ENCODE results near the gene PTCD2. TPM values are rescaled to one million over a fixed set of nuclear protein-coding genes. Genes with fewer than 3 reads are reported as not detected.

PTCD2 gene
- total RNA-seq, 2 donors from 2014 or later, result 9.1 to 14.8 TPM

GRCh38 chr5:72372331-72372730, 52.2 kb downstream of the PTCD2 start:
- no peak for ATAC-seq (replicated peaks)
- Mint-ChIP-seq H3K4me1 (no peaks in the 10 kb centered on the region), H3K9me3 (peaks cover 3% of the 10 kb centered on the region), H3K27me3 (peaks cover 3% of the 10 kb centered on the region), H3K4me3 (no peak overlapping the region), H3K27ac (no peak overlapping the region), H3K36me3 (ENCODE audit: low read depth) (no peaks in the 10 kb centered on the region)

DNA sequence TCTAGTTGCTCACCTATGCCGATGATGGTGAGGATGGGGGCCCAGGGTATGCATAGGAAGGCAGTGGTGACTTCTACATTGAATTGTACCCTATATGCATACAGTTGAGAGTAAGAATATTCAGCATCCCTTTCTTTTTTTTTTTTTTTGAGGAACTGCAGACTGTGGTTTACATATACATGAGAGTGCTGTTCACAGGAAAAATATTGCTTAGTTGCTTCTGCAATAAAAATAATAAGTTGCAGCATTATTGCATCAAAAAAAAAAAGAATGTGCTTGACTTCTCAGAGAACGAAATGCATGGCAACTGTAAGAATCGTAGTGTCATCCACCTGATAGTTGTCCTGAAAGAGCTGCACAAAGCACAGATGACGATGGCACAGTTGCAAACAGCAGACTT, 52.8 kb downstream of the PTCD2 start:
- H3K4me1 Mint-ChIP-seq, result no peaks in the 10 kb centered on the region
- H3K27me3 Mint-ChIP-seq, result peaks cover 4% of the 10 kb centered on the region
- H3K4me3 Mint-ChIP-seq, result no peak overlapping the region
- ATAC-seq (replicated peaks), result no peak
- no peak overlapping the region for H3K27ac Mint-ChIP-seq
- peaks cover 3% of the 10 kb centered on the region for H3K9me3 Mint-ChIP-seq
- no peaks in the 10 kb centered on the region for H3K36me3 Mint-ChIP-seq (ENCODE audit: low read depth)

DNA sequence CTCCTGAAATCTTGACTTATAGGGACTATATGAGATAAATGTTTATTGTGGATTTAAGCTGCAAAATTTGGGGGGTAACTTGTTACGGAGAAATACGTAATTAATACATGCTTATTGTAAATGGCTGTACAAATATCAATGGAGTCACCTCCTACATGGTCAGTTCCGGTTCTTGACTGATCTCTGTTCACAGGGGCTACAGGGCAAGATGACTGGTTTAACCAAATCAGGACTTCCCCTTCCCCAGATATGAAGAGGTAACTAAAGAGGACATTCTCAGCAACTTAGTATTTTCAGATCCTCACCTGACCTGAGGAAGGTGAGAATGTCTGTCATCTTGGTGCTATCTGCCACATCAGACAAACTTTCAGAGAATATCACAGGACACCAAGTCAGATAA, 54.7 kb downstream of the PTCD2 start:
- no peak overlapping the region for H3K27ac Mint-ChIP-seq
- no peak for ATAC-seq (replicated peaks)
- peaks cover 10% of the 10 kb centered on the region for H3K27me3 Mint-ChIP-seq
- no peaks in the 10 kb centered on the region for H3K36me3 Mint-ChIP-seq (ENCODE audit: low read depth)
- no peaks in the 10 kb centered on the region for H3K4me1 Mint-ChIP-seq
- no peak overlapping the region for H3K4me3 Mint-ChIP-seq
- H3K9me3 Mint-ChIP-seq, result peaks cover 6% of the 10 kb centered on the region

DNA sequence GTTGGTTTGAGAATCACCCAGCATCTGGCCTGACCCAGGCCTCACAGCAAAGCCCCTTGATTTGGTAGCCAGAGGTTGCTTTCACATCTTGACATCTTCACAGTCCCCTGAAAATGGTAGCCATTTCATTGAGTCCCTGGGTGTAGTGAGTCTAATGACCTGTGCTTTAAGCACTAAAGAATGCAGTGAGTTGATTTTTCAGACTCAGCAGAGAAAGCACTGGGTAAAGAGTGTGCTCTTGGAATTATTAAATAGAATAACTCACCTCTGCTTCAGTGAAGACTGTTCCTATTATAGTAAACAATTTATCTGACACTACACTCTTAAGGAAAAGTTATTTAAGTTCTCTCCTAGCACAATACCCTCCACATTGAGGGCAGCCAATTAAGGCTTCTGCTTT, 56.2 kb downstream of the PTCD2 start:
- ATAC-seq (replicated peaks), result no peak

DNA sequence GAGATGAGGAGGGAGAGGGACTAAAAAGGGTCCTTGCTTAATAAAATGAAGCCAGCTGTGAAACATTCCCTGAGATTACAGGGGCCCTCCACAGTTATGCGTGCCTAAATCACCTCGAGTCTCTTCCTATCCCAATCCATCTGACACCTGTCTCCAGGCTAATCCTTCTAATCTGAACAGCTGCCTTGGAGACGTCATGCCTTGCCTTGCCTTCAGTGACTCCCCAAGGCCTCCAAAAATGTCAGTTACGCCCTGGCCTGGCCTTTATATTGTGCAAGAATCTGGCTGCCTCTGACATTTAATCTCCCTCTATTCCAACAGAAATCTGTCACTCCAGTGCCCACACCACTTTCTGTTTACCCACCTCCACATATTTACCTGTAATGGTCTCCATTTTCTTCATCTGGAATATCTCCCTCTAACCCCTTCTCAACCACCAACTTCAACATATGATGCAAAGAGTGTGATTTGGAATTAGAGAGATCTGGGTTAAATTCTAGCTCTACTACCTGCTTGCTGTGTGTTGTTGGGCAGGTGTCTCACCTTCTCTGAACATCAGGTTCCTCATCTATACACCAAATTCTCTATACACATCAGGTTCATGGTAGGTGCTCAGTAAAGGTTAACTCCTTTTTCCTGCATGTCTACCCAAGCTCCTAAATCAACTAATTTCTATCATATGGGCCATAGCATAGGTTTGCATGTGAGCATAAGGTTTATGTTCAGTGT, 57.9 kb downstream of the PTCD2 start:
- peaks cover 6% of the 10 kb centered on the region for H3K9me3 Mint-ChIP-seq
- ATAC-seq (replicated peaks), result no peak
- no peaks in the 10 kb centered on the region for H3K4me1 Mint-ChIP-seq
- no peak overlapping the region for H3K4me3 Mint-ChIP-seq
- H3K27ac Mint-ChIP-seq, result no peak overlapping the region
- no peaks in the 10 kb centered on the region for H3K36me3 Mint-ChIP-seq (ENCODE audit: low read depth)
- peaks cover 10% of the 10 kb centered on the region for H3K27me3 Mint-ChIP-seq

More for the DNA sequence above, 56.2 kb downstream of the PTCD2 start:
- Mint-ChIP-seq H3K36me3 (ENCODE audit: low read depth) (no peaks in the 10 kb centered on the region), H3K4me1 (no peaks in the 10 kb centered on the region), H3K4me3 (no peak overlapping the region), H3K9me3 (peaks cover 6% of the 10 kb centered on the region), H3K27me3 (peaks cover 10% of the 10 kb centered on the region), H3K27ac (no peak overlapping the region)

GRCh38 chr5:72378639-72379289, 58.6 kb downstream of the PTCD2 start:
- Mint-ChIP-seq H3K4me3 (no peak overlapping the region), H3K9me3 (peaks cover 6% of the 10 kb centered on the region), H3K36me3 (ENCODE audit: low read depth) (no peaks in the 10 kb centered on the region), H3K4me1 (no peaks in the 10 kb centered on the region), H3K27ac (no peak overlapping the region), H3K27me3 (peaks cover 10% of the 10 kb centered on the region)
- no peak for ATAC-seq (replicated peaks)

DNA sequence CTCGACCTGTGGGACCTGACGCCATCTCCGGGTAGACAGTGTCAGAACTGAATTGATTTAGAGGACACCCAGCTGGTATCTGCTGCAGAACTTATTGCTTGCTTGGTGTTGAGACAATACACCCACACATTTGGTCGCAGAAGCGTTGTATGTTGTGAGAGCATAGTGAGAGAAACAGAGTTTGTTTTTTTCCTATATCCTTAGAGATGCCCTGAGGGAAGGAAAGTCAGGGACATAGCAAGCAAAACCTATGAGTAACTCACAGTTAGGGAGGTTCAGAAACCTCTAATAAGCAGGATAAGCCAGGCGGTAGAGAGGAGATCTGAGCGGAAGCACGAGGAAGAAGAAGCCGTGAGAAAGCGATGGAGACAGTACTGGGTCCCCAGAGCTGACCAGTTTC, 59.8 kb downstream of the PTCD2 start:
- Mint-ChIP-seq H3K27me3 (peaks cover 6% of the 10 kb centered on the region), H3K4me1 (no peaks in the 10 kb centered on the region)

GRCh38 chr5:72380492-72381274, 60.5 kb downstream of the PTCD2 start:
- H3K36me3 Mint-ChIP-seq (ENCODE audit: low read depth), result no peaks in the 10 kb centered on the region
- ATAC-seq (replicated peaks), result no peak
- H3K27me3 Mint-ChIP-seq, result peaks cover 6% of the 10 kb centered on the region
- peaks cover 3% of the 10 kb centered on the region for H3K9me3 Mint-ChIP-seq
- no peak overlapping the region for H3K27ac Mint-ChIP-seq
- no peaks in the 10 kb centered on the region for H3K4me1 Mint-ChIP-seq
- H3K4me3 Mint-ChIP-seq, result no peak overlapping the region

More for the DNA sequence above, 59.8 kb downstream of the PTCD2 start:
- ATAC-seq (replicated peaks), result no peak
- peaks cover 3% of the 10 kb centered on the region for H3K9me3 Mint-ChIP-seq
- H3K36me3 Mint-ChIP-seq (ENCODE audit: low read depth), result no peaks in the 10 kb centered on the region
- no peak overlapping the region for H3K4me3 Mint-ChIP-seq
- H3K27ac Mint-ChIP-seq, result no peak overlapping the region

GRCh38 chr5:72383280-72383679, 63.1 kb downstream of the PTCD2 start:
- H3K4me3 Mint-ChIP-seq, result no peak overlapping the region
- peaks cover under 1% of the 10 kb centered on the region for H3K9me3 Mint-ChIP-seq
- ATAC-seq (replicated peaks), result no peak
- no peak overlapping the region for H3K27ac Mint-ChIP-seq
- H3K36me3 Mint-ChIP-seq (ENCODE audit: low read depth), result no peaks in the 10 kb centered on the region
- peaks cover 11% of the 10 kb centered on the region for H3K27me3 Mint-ChIP-seq
- no peaks in the 10 kb centered on the region for H3K4me1 Mint-ChIP-seq

DNA sequence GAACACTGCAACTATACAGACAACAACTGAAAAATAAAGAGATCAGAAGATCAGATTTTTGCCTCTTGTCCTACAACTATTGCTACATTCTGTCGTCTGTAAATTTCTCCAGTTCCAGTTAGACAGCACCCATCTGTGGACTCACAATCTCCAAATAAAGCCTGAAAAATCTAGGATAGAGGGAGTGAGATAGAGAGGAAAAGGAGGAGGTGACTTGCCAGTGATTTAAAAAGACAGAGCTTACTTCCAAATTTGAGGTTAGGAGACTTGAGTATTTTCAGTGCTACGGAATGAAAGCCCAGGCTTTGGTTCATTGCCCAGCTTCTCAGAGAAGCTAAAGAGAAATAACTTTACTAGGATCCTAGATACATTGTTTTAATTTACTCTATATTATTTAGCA, 63.6 kb downstream of the PTCD2 start:
- Mint-ChIP-seq H3K36me3 (ENCODE audit: low read depth) (no peaks in the 10 kb centered on the region), H3K27ac (no peak overlapping the region), H3K4me1 (no peaks in the 10 kb centered on the region), H3K9me3 (no peaks in the 10 kb centered on the region), H3K4me3 (no peak overlapping the region), H3K27me3 (peaks cover 14% of the 10 kb centered on the region)
- no peak for ATAC-seq (replicated peaks)

DNA sequence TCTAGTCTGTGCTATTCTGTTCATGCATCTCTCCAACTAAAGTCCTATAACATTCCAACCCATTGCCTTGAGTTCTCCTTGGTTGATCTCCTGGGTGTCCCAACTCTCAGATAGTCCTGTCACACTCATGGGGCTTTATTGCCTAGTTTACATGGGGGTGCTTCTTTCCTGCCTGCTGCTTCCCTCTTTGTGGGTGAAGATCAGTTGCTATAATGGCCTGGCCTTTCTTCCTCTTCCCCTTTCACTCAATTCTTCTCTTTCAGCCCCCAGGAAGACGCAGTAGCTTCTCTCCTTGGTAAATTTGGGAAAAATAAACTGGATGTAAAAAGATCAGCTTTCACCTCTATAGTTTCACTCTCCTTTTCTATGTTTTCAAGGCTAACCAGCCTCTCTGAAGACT, 66.5 kb downstream of the PTCD2 start:
- Mint-ChIP-seq H3K4me1 (no peaks in the 10 kb centered on the region), H3K27me3 (peaks cover 22% of the 10 kb centered on the region), H3K36me3 (ENCODE audit: low read depth) (no peaks in the 10 kb centered on the region), H3K4me3 (no peak overlapping the region), H3K27ac (no peak overlapping the region), H3K9me3 (no peaks in the 10 kb centered on the region)
- no peak for ATAC-seq (replicated peaks)

DNA sequence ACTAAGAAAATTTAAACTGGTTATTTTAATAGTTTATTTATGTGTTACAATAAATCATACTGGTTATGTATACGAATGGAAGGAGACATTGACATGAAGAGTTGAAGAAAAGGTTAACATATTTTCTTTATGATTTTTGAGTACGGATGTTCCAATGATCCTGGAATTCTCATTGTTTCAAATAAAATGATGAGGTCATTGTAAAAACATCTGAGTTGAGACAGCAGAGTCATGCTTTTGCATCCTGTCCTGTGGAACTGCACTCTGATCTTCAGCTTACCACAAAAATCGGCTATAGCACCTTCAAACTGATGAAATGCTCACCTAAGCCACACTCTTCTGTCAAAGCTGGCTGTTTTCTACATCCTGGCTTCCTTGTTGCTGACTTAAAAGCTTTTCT, 67.8 kb downstream of the PTCD2 start:
- Mint-ChIP-seq H3K9me3 (no peaks in the 10 kb centered on the region), H3K4me1 (no peaks in the 10 kb centered on the region), H3K27me3 (peaks cover 23% of the 10 kb centered on the region), H3K36me3 (ENCODE audit: low read depth) (no peaks in the 10 kb centered on the region), H3K27ac (no peak overlapping the region), H3K4me3 (no peak overlapping the region)
- no peak for ATAC-seq (replicated peaks)

DNA sequence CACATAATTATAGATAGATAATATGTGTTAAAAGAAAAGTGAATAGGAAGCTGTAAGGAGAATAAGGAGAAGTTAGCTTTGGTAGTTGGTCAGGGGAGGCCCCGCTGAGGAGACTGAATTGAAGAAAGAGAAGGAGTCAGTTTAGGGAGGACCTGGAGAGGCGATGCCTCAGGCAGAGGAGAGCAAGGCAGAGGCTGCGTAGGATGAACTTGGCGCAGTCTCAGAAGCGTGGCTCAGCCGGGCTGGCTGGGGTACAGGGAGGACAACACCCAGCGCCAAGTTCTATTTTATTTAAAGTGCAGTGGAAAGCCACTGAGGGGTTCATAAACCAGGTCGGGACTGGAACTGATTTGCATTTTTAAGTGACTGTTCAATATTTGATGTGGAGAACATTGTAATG, 68.5 kb downstream of the PTCD2 start:
- Mint-ChIP-seq H3K27ac (no peak overlapping the region), H3K4me3 (no peak overlapping the region), H3K27me3 (peaks cover 30% of the 10 kb centered on the region), H3K9me3 (no peaks in the 10 kb centered on the region), H3K36me3 (ENCODE audit: low read depth) (no peaks in the 10 kb centered on the region), H3K4me1 (no peaks in the 10 kb centered on the region)
- no peak for ATAC-seq (replicated peaks)

GRCh38 chr5:72390836-72391235, 70.7 kb downstream of the PTCD2 start:
- H3K9me3 Mint-ChIP-seq, result no peaks in the 10 kb centered on the region
- H3K36me3 Mint-ChIP-seq (ENCODE audit: low read depth), result no peaks in the 10 kb centered on the region
- peaks cover 37% of the 10 kb centered on the region for H3K27me3 Mint-ChIP-seq
- no peak overlapping the region for H3K27ac Mint-ChIP-seq
- no peak overlapping the region for H3K4me3 Mint-ChIP-seq
- ATAC-seq (replicated peaks), result no peak
- H3K4me1 Mint-ChIP-seq, result no peaks in the 10 kb centered on the region

- no peaks in the 10 kb centered on the region for H3K9me3 Mint-ChIP-seq
- H3K36me3 Mint-ChIP-seq (ENCODE audit: low read depth), result no peaks in the 10 kb centered on the region
- H3K4me3 Mint-ChIP-seq, result no peak overlapping the region
- ATAC-seq (replicated peaks), result no peak
- H3K4me1 Mint-ChIP-seq, result no peaks in the 10 kb centered on the region
- no peak overlapping the region for H3K27ac Mint-ChIP-seq
- H3K27me3 Mint-ChIP-seq, result peaks cover 35% of the 10 kb centered on the region
Observed at GRCh38 chr5:72392326-72392733, 72.2 kb downstream of the PTCD2 start.

All from activated T-helper 17 cell treated with anti-CD3 and anti-CD28 coated beads, Interleukin-2, amount 50 U/mL, for 72 hours (primary cell).